Tibial nerve (tissue), 4 donors: Measurements from ENCODE around the gene KCNH8.

Source experiments
- EP300 ChIP-seq, 2 donors: sonication (generic); formaldehyde crosslinking; IDR thresholded peaks; one replicate each; pipeline ENCODE4 v1.6.1; 2017; ENCODE audit warnings: antibody characterized with exemption in 2 of 2, mild to moderate bottlenecking in 1 of 2
- TF ChIP-seq, protein P1 (sequence below), 5 experiments: fragments of 200-600 bp in 3 of 5; fragments of 450-650 bp in 2 of 5; sonication (generic) in 3 of 5; IDR thresholded peaks; one replicate each; pipeline ENCODE4 v1.5.1; 2016 to 2019; ENCODE audit warnings: antibody characterized with exemption in 5 of 5, mild to moderate bottlenecking in 3 of 5, moderate library complexity in 2 of 5

DNA sequence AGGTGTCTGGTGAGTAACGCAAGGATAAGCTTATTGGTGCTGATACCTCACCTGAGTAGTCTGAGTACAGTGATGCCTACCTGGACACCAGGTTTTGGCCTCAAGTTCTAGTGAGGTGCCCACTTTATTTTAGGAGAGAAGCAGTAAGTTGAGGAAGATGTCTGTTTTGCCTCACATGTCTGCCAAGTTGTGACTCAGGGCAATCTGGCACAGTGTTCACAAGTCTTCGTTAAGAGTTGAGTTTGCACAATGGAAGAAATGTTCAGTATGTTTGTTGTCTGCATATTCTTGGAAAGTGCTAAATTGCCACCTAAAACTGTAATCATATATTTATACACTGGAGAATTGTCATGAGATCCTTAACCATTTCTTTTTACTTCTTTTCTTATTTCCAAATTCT lies 122.2 kb downstream of the KCNH8 start:
- TF ChIP-seq, protein P1, sequence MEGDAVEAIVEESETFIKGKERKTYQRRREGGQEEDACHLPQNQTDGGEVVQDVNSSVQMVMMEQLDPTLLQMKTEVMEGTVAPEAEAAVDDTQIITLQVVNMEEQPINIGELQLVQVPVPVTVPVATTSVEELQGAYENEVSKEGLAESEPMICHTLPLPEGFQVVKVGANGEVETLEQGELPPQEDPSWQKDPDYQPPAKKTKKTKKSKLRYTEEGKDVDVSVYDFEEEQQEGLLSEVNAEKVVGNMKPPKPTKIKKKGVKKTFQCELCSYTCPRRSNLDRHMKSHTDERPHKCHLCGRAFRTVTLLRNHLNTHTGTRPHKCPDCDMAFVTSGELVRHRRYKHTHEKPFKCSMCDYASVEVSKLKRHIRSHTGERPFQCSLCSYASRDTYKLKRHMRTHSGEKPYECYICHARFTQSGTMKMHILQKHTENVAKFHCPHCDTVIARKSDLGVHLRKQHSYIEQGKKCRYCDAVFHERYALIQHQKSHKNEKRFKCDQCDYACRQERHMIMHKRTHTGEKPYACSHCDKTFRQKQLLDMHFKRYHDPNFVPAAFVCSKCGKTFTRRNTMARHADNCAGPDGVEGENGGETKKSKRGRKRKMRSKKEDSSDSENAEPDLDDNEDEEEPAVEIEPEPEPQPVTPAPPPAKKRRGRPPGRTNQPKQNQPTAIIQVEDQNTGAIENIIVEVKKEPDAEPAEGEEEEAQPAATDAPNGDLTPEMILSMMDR (IDR thresholded peaks at IDR 0.05), result no peak
- TF ChIP-seq EP300 (IDR thresholded peaks at IDR 0.05), result no peak
